ENCODE measurements around the gene LAMA1. TPM values are rescaled to one million over a fixed set of nuclear protein-coding genes. Genes with fewer than 3 reads are reported as not detected.

The LAMA1 gene
- total RNA-seq, 2 experiments from 2014 or later: not detected

DNA sequence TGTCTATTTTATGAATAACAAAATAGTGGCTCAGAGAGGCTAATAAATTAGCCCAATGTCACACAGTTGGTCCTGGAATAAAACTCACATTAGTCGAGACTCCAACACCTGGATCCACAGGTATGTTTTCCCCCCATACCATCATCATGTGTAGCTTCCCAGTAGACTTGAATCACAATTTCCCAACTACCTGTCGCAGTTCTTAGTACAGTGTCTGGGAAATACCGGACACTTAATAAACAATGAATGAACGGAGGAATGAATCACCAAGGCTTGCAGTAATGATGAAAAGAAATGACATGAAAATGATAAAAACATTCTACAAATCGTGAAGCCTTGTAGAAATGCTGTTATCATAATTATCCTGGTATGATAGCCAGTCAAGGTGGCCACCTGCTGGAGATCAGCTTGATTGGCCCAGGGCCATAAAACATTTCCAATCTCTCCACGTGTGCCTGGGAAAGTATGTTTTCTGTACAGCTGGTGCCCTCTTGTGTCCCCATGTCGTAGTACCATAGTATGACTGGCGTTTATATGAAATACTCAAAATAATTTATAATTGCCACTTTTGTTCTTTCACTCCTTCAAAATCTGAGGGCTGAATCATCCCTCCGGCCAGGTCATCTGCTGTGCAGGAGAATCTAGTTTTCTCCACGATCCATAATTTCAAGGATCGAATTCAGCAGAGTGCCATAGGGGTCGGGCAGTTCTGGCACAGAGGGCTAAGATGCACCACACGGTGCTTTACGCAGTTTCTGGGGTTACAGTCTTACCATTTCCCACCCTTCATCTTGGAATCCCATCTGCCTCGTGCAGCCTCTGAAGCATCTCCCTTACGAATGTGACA is 95.4 kb downstream of the LAMA1 start:
- H3K4me3 Mint-ChIP-seq: no peak overlapping the region
- ChIA-PET CTCF (no interaction called here), POLR2A (no interaction called here)
- H3K27ac Mint-ChIP-seq: no peak overlapping the region
- no peak for DNase-seq
- H3K27me3 Mint-ChIP-seq: no peaks in the 10 kb centered on the region
- no peaks in the 10 kb centered on the region for H3K36me3 Mint-ChIP-seq (ENCODE audit: low read depth)
- H3K4me1 Mint-ChIP-seq: no peaks in the 10 kb centered on the region
- H3K9me3 Mint-ChIP-seq: peaks cover 14% of the 10 kb centered on the region

GRCh38 chr18:7020995-7021777 is 96.4 kb downstream of the LAMA1 start:
- Mint-ChIP-seq H3K4me1 (no peaks in the 10 kb centered on the region), H3K27ac (no peak overlapping the region), H3K9me3 (peaks cover 20% of the 10 kb centered on the region), H3K27me3 (no peaks in the 10 kb centered on the region), H3K36me3 (ENCODE audit: low read depth) (no peaks in the 10 kb centered on the region), H3K4me3 (no peak overlapping the region)
- no peak for DNase-seq
- ChIA-PET CTCF (no interaction called here), POLR2A (no interaction called here)

- ChIA-PET POLR2A (no interaction called here), CTCF (no interaction called here)
- H3K27ac Mint-ChIP-seq: no peak overlapping the region
- H3K9me3 Mint-ChIP-seq: peaks cover 16% of the 10 kb centered on the region
- no peaks in the 10 kb centered on the region for H3K27me3 Mint-ChIP-seq
- H3K36me3 Mint-ChIP-seq (ENCODE audit: low read depth): no peaks in the 10 kb centered on the region
- no peak for DNase-seq
- H3K4me3 Mint-ChIP-seq: no peak overlapping the region
- H3K4me1 Mint-ChIP-seq: no peaks in the 10 kb centered on the region
These were observed 100.6 kb downstream of the LAMA1 start for GRCh38 chr18:7017013-7017412.

- H3K27me3 Mint-ChIP-seq: no peaks in the 10 kb centered on the region
- H3K27ac Mint-ChIP-seq: no peak overlapping the region
- ChIA-PET POLR2A (no interaction called here), CTCF (no interaction called here)
- H3K9me3 Mint-ChIP-seq: peaks cover 5% of the 10 kb centered on the region
- H3K36me3 Mint-ChIP-seq (ENCODE audit: low read depth): no peaks in the 10 kb centered on the region
- H3K4me3 Mint-ChIP-seq: no peak overlapping the region
- DNase-seq: no peak
- no peaks in the 10 kb centered on the region for H3K4me1 Mint-ChIP-seq
These were observed 106.5 kb downstream of the LAMA1 start for GRCh38 chr18:7011142-7011541.

DNA sequence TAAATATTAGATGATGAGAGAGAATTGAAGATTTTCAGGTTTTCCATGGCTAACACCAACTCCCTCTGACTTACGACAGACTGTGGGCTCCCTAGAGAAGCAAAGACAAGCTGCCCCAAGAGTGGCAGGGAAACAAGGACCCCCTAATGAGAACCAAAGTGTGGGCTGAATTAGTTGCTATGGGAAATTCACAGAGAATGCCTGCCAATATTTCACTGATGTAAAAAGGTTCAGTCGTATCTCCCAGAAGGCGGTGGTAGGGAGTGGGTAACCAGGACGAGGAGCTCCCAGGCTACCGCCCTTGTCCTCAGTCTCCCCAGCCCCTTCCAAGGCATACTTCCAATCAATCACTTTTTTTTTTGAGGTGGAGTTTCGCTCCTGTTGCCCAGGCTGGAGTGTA is 113.6 kb downstream of the LAMA1 start:
- CTCF ChIA-PET: no interaction called here
- Mint-ChIP-seq H3K27me3 (no peaks in the 10 kb centered on the region), H3K9me3 (peaks cover 6% of the 10 kb centered on the region), H3K4me1 (no peaks in the 10 kb centered on the region), H3K4me3 (no peak overlapping the region), H3K36me3 (ENCODE audit: low read depth) (no peaks in the 10 kb centered on the region), H3K27ac (no peak overlapping the region)
- DNase-seq: no peak
- POLR2A ChIA-PET: no interaction called here

DNA sequence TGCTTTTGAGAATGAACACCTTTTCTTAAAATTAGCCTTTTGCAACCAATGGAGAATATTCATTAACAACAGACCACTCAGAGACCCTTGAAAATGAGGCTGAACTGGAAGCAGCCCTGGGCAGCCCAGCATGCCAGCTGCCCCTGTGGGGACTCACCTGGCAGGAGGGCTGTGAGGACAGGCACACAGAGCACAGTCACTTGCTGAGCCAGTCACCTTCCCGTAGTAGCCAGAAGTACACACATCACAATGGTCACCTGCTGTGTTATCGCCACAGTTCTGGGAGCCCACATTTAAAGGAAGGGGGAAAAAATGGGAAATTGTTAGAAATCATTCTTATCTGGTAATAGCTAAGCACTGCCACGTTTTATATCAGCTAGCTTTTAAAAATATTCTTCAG is 115.5 kb downstream of the LAMA1 start:
- H3K4me3 Mint-ChIP-seq: no peak overlapping the region
- no peaks in the 10 kb centered on the region for H3K4me1 Mint-ChIP-seq
- H3K36me3 Mint-ChIP-seq (ENCODE audit: low read depth): no peaks in the 10 kb centered on the region
- ChIA-PET POLR2A (interaction anchor here (0.8 kb wide), 1 partner anchor 13 kb away, joined by 3 read pairs; no protein-coding TSS in a partner anchor), CTCF (no interaction called here)
- no peak overlapping the region for H3K27ac Mint-ChIP-seq
- no peaks in the 10 kb centered on the region for H3K27me3 Mint-ChIP-seq
- no peak for DNase-seq
- H3K9me3 Mint-ChIP-seq: peaks cover 9% of the 10 kb centered on the region

- no peak for DNase-seq
- ChIA-PET CTCF (no interaction called here), POLR2A (no interaction called here)
- Mint-ChIP-seq H3K27ac (no peak overlapping the region), H3K4me1 (no peaks in the 10 kb centered on the region), H3K9me3 (peaks cover 9% of the 10 kb centered on the region), H3K36me3 (ENCODE audit: low read depth) (no peaks in the 10 kb centered on the region), H3K27me3 (no peaks in the 10 kb centered on the region), H3K4me3 (no peak overlapping the region)
These were observed 117.0 kb downstream of the LAMA1 start for GRCh38 chr18:7000484-7001096.

DNA sequence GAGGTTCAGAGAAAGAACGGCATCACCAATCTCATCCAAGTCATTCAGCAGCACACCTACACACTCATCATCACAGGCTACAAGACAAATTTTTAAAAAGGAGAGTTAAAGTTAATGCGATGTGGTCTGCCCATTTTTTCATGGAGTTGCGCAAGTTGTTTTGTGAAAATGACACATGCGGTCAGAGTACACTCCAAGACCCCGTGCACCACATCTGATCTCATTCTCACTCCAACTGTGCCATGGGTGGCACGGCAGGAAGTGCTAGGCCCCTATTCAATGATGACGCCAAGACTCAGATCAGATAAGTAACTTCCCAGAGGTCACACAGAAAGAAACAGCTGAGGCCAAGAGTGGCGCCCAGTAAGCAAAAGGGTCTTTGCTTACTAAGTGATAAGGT is 119.8 kb downstream of the LAMA1 start:
- Mint-ChIP-seq H3K4me3 (no peak overlapping the region), H3K27ac (no peak overlapping the region), H3K4me1 (no peaks in the 10 kb centered on the region), H3K27me3 (no peaks in the 10 kb centered on the region), H3K9me3 (peaks cover 3% of the 10 kb centered on the region), H3K36me3 (ENCODE audit: low read depth) (no peaks in the 10 kb centered on the region)
- CTCF ChIA-PET: no interaction called here
- no peak for DNase-seq
- POLR2A ChIA-PET: no interaction called here

DNA sequence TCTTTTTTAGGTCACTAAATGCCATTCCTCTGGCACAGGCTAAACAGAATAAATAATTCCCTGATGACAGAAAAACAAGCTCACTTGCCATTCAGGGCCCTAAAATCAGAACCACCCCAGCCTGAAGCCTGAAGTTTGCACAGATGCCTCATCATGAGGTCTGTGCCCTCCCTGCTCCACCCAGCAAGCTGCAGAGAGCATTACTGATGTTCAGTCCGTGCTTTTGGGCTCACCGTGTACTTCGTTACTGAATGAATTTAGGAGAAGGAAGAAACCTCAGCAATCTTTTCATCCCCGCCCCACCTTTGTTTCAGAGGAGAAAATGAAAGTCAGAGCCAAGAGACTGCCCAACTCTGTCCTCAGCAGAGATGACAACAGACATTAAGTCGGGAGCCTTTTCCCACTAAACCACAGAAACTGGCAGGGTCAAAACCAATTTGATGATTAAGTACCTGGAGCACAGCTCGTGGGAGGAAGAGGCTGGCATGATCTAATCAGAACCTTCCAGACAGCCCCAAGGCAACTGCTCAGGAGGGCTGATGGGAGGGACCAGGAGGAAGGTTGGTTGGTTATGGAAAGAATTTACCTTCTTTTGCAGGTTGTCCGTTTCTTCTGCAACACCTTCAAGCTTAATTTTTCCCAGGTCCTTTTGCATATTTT is 122.7 kb downstream of the LAMA1 start:
- Mint-ChIP-seq H3K27ac (no peak overlapping the region), H3K36me3 (ENCODE audit: low read depth) (no peaks in the 10 kb centered on the region), H3K27me3 (no peaks in the 10 kb centered on the region), H3K4me1 (no peaks in the 10 kb centered on the region), H3K9me3 (peaks cover 3% of the 10 kb centered on the region), H3K4me3 (no peak overlapping the region)
- ChIA-PET CTCF (no interaction called here), POLR2A (interaction anchor here (0.7 kb wide), 1 partner anchor 305 kb away, joined by 3 read pairs; no protein-coding TSS in a partner anchor)
- no peak for DNase-seq

GRCh38 chr18:6994056-6994770 is 123.4 kb downstream of the LAMA1 start:
- Mint-ChIP-seq H3K4me3 (no peak overlapping the region), H3K36me3 (ENCODE audit: low read depth) (no peaks in the 10 kb centered on the region), H3K27ac (no peak overlapping the region), H3K27me3 (no peaks in the 10 kb centered on the region), H3K4me1 (no peaks in the 10 kb centered on the region), H3K9me3 (peaks cover 3% of the 10 kb centered on the region)
- POLR2A ChIA-PET: interaction anchor here (0.7 kb wide), 1 partner anchor 306 kb away, joined by 3 read pairs; no protein-coding TSS in a partner anchor
- DNase-seq: no peak
- CTCF ChIA-PET: no interaction called here

DNA sequence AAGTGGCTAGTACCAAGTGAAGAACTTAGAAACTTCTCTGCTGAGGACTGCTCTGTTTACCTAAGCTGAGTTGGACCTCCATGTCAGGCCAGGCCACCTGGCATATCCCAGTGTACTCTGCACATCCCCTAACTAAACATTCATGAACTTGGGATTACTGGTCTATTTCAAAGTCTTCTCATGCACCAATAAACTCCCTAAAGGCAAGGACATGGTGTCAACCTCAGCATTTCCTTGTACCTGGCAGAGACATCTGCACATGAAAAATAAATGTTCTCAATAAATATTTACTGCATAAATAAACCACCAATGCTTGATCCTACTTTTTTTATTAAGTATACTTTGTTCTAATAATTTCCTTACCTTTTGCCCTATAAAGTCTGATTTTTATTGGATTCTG is 124.8 kb downstream of the LAMA1 start:
- ChIA-PET CTCF (no interaction called here), POLR2A (no interaction called here)
- Mint-ChIP-seq H3K4me3 (no peak overlapping the region), H3K36me3 (ENCODE audit: low read depth) (no peaks in the 10 kb centered on the region), H3K4me1 (no peaks in the 10 kb centered on the region), H3K27ac (no peak overlapping the region), H3K27me3 (no peaks in the 10 kb centered on the region), H3K9me3 (peaks cover under 1% of the 10 kb centered on the region)
- no peak for DNase-seq

GRCh38 chr18:6983366-6983765 is 134.2 kb downstream of the LAMA1 start:
- Mint-ChIP-seq H3K4me3 (no peak overlapping the region), H3K9me3 (no peaks in the 10 kb centered on the region), H3K27ac (no peak overlapping the region), H3K4me1 (no peaks in the 10 kb centered on the region), H3K27me3 (no peaks in the 10 kb centered on the region), H3K36me3 (ENCODE audit: low read depth) (no peaks in the 10 kb centered on the region)
- DNase-seq: no peak
- ChIA-PET CTCF (no interaction called here), POLR2A (no interaction called here)

DNA sequence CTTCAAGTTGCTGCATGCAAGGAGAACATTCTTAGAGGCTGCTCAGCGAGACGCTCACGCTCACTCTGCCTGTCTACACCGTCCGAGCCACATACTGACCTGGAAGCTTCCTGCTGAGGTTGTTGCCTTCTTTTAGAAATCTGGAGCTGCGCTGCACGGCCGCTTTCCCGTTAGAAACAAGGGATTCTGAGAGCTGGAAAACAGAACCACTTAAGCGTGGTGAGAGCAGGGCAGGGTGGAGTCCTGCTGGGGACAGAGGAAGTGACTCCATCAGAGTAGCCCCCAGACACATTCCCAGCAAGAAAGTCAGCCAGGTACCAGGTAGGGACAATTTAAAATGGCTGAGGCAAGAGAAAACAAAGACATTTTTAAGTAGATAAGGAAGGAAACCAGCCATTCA is 135.2 kb downstream of the LAMA1 start:
- Mint-ChIP-seq H3K27ac (no peak overlapping the region), H3K9me3 (no peaks in the 10 kb centered on the region), H3K27me3 (no peaks in the 10 kb centered on the region), H3K36me3 (ENCODE audit: low read depth) (no peaks in the 10 kb centered on the region), H3K4me1 (no peaks in the 10 kb centered on the region), H3K4me3 (no peak overlapping the region)
- no peak for DNase-seq
- CTCF ChIA-PET: no interaction called here
- POLR2A ChIA-PET: no interaction called here

Measured in activated CD4-positive, alpha-beta memory T cell treated with anti-CD3 and anti-CD28 coated beads, Interleukin-2, amount 10 ng/mL, durations not matched to agents 7 days and 5 days (primary cell).